ENCODE results near the gene MAN1C1.

MAN1C1 gene

DNA sequence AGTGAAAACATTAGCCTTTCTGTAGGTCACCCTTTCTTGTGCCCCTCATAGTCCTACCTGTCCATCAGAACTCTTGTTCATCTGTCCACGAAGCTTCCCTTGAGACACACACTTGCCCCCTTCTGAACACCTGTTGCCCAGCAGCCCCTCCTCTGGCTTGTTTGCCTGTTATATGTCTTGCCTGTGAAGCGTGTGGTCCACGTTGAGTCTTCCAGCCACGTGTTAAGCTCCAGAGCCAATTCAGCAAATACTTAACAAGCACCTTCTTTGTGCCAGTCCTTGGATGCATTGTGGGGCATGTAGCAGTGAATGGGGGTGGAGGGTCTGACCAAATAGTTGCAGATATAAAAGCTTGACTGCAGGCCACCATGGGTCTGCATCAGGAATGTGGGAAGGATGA, 66.6 kb downstream of the MAN1C1 start:
- TF ChIP-seq ZC3H10 (CRISPR knock-in tag; IDR thresholded peaks at IDR 0.05) (no peak), ZNF70 (CRISPR knock-in tag; IDR thresholded peaks at IDR 0.05) (no peak), ZNF8 (CRISPR knock-in tag; IDR thresholded peaks at IDR 0.05) (no peak), GLIS3 (CRISPR knock-in tag; IDR thresholded peaks at IDR 0.05) (no peak), CSDC2 (CRISPR knock-in tag; IDR thresholded peaks at IDR 0.05) (no peak), ISL1 (CRISPR knock-in tag; IDR thresholded peaks at IDR 0.05) (no peak)
- TF ChIP-seq, protein P1, sequence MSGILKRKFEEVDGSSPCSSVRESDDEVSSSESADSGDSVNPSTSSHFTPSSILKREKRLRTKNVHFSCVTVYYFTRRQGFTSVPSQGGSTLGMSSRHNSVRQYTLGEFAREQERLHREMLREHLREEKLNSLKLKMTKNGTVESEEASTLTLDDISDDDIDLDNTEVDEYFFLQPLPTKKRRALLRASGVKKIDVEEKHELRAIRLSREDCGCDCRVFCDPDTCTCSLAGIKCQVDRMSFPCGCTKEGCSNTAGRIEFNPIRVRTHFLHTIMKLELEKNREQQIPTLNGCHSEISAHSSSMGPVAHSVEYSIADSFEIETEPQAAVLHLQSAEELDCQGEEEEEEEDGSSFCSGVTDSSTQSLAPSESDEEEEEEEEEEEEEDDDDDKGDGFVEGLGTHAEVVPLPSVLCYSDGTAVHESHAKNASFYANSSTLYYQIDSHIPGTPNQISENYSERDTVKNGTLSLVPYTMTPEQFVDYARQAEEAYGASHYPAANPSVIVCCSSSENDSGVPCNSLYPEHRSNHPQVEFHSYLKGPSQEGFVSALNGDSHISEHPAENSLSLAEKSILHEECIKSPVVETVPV (CRISPR knock-in tag; IDR thresholded peaks at IDR 0.05) = no peak
- ATAC-seq = no peak

DNA sequence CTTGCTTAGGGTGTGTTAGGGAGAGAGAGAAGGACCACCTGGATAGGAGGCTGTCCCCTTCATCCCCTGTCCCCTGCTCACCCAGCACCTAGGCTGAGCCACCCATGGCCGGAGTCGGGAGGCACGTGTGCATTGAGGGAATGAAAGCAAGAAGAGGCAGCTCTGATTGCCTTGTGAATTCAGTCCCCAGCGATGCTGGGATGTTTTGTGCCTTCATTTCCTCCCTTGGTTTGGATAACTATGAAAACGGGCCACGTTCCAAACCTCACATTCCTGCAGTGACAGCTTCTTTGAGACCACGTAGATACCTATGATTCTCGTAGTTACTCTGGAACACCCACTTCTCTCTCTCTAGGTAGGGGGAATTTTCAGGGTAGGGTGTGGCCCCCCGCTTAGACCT, 67.1 kb downstream of the MAN1C1 start:
- no peak for TF ChIP-seq ZFP30 (CRISPR knock-in tag; IDR thresholded peaks at IDR 0.05)
- no peak for TF ChIP-seq TOX (CRISPR knock-in tag; IDR thresholded peaks at IDR 0.05; ENCODE audit: borderline replicate concordance)
- no peak for TF ChIP-seq ZC3H10 (CRISPR knock-in tag; IDR thresholded peaks at IDR 0.05)
- TF ChIP-seq, protein P2, sequence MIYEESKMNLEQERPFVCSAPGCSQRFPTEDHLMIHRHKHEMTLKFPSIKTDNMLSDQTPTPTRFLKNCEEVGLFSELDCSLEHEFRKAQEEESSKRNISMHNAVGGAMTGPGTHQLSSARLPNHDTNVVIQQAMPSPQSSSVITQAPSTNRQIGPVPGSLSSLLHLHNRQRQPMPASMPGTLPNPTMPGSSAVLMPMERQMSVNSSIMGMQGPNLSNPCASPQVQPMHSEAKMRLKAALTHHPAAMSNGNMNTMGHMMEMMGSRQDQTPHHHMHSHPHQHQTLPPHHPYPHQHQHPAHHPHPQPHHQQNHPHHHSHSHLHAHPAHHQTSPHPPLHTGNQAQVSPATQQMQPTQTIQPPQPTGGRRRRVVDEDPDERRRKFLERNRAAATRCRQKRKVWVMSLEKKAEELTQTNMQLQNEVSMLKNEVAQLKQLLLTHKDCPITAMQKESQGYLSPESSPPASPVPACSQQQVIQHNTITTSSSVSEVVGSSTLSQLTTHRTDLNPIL (CRISPR knock-in tag; IDR thresholded peaks at IDR 0.05; ENCODE audit: low read depth) = no peak
- TF ChIP-seq BACH2 (CRISPR knock-in tag; IDR thresholded peaks at IDR 0.05; ENCODE audit: borderline replicate concordance) = no peak
- no peak for TF ChIP-seq ISL1 (CRISPR knock-in tag; IDR thresholded peaks at IDR 0.05)
- TF ChIP-seq, protein P3, sequence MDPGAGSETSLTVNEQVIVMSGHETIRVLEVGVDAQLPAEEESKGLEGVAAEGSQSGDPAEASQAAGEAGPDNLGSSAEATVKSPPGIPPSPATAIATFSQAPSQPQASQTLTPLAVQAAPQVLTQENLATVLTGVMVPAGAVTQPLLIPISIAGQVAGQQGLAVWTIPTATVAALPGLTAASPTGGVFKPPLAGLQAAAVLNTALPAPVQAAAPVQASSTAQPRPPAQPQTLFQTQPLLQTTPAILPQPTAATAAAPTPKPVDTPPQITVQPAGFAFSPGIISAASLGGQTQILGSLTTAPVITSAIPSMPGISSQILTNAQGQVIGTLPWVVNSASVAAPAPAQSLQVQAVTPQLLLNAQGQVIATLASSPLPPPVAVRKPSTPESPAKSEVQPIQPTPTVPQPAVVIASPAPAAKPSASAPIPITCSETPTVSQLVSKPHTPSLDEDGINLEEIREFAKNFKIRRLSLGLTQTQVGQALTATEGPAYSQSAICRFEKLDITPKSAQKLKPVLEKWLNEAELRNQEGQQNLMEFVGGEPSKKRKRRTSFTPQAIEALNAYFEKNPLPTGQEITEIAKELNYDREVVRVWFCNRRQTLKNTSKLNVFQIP (CRISPR knock-in tag; IDR thresholded peaks at IDR 0.05; ENCODE audit: borderline replicate concordance, low read depth) = no peak
- TF ChIP-seq PPARA (CRISPR knock-in tag; IDR thresholded peaks at IDR 0.05; ENCODE audit: borderline replicate concordance) = no peak
- TF ChIP-seq ZNF8 (CRISPR knock-in tag; IDR thresholded peaks at IDR 0.05) = no peak
- no peak for TF ChIP-seq GLIS3 (CRISPR knock-in tag; IDR thresholded peaks at IDR 0.05)
- TF ChIP-seq RARB (CRISPR knock-in tag; IDR thresholded peaks at IDR 0.05) = no peak
- TF ChIP-seq ZNF70 (CRISPR knock-in tag; IDR thresholded peaks at IDR 0.05) = no peak
- TF ChIP-seq, protein P4, sequence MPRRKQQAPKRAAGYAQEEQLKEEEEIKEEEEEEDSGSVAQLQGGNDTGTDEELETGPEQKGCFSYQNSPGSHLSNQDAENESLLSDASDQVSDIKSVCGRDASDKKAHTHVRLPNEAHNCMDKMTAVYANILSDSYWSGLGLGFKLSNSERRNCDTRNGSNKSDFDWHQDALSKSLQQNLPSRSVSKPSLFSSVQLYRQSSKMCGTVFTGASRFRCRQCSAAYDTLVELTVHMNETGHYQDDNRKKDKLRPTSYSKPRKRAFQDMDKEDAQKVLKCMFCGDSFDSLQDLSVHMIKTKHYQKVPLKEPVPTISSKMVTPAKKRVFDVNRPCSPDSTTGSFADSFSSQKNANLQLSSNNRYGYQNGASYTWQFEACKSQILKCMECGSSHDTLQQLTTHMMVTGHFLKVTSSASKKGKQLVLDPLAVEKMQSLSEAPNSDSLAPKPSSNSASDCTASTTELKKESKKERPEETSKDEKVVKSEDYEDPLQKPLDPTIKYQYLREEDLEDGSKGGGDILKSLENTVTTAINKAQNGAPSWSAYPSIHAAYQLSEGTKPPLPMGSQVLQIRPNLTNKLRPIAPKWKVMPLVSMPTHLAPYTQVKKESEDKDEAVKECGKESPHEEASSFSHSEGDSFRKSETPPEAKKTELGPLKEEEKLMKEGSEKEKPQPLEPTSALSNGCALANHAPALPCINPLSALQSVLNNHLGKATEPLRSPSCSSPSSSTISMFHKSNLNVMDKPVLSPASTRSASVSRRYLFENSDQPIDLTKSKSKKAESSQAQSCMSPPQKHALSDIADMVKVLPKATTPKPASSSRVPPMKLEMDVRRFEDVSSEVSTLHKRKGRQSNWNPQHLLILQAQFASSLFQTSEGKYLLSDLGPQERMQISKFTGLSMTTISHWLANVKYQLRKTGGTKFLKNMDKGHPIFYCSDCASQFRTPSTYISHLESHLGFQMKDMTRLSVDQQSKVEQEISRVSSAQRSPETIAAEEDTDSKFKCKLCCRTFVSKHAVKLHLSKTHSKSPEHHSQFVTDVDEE (CRISPR knock-in tag; IDR thresholded peaks at IDR 0.05) = no peak
- TF ChIP-seq, protein P5, sequence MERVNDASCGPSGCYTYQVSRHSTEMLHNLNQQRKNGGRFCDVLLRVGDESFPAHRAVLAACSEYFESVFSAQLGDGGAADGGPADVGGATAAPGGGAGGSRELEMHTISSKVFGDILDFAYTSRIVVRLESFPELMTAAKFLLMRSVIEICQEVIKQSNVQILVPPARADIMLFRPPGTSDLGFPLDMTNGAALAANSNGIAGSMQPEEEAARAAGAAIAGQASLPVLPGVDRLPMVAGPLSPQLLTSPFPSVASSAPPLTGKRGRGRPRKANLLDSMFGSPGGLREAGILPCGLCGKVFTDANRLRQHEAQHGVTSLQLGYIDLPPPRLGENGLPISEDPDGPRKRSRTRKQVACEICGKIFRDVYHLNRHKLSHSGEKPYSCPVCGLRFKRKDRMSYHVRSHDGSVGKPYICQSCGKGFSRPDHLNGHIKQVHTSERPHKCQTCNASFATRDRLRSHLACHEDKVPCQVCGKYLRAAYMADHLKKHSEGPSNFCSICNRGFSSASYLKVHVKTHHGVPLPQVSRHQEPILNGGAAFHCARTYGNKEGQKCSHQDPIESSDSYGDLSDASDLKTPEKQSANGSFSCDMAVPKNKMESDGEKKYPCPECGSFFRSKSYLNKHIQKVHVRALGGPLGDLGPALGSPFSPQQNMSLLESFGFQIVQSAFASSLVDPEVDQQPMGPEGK (CRISPR knock-in tag; IDR thresholded peaks at IDR 0.05; ENCODE audit: borderline replicate concordance) = no peak
- TF ChIP-seq, protein P1 (CRISPR knock-in tag; IDR thresholded peaks at IDR 0.05) = no peak
- no peak for TF ChIP-seq ARNTL (CRISPR knock-in tag; IDR thresholded peaks at IDR 0.05; ENCODE audit: borderline replicate concordance, low read depth)
- no peak for TF ChIP-seq ZNF565 (CRISPR knock-in tag; conservative IDR thresholded peaks at IDR 0.05; ENCODE audit: low read depth)
- TF ChIP-seq ESRRG (CRISPR knock-in tag; IDR thresholded peaks at IDR 0.05) = no peak
- peak; percentile 27; the same call in 2 of the 3 replicates for ATAC-seq

Data from SK-N-SH treated with all-trans-retinoic acid at 6 μM for 48 hours (cell line).